Measurements from ENCODE around the gene KNDC1. TPM values are rescaled to one million over a fixed set of nuclear protein-coding genes. Genes with fewer than 3 reads are reported as not detected.

Gene KNDC1
- total RNA-seq, 4 donors from 2014 or later = 0.19 to 0.59 (median 0.39) TPM

DNA sequence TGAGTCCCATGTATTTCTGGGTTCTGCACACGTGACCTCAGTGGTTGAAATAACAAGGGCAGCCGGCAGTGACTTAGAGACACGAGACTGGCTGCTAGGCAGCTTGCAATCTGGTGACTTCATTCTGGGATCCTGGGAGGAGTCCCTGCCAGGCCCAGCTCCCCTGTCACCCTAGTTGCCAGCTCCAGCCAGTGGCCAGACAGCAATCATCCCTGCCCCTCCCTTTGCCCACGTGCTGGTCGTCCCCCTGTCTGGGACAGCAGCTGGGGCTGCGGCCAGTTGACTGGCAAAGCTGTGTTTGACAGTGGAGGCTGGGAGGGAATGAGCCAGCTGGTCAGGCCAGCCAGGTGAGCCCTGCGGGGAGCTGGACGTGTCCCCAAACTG is 42.3 kb upstream of the KNDC1 start:
- H3K4me3 ChIP-seq (ENCODE audit: low read depth, poor library complexity, severe bottlenecking) = no peak overlapping the region
- WGBS, 2 donors = 62 to 70% methylated on average over 2 to 8 of the region's 8 CpGs
- no peak for DNase-seq (ENCODE audit: low spot score in 2 of 2)
- TF ChIP-seq, protein P1, sequence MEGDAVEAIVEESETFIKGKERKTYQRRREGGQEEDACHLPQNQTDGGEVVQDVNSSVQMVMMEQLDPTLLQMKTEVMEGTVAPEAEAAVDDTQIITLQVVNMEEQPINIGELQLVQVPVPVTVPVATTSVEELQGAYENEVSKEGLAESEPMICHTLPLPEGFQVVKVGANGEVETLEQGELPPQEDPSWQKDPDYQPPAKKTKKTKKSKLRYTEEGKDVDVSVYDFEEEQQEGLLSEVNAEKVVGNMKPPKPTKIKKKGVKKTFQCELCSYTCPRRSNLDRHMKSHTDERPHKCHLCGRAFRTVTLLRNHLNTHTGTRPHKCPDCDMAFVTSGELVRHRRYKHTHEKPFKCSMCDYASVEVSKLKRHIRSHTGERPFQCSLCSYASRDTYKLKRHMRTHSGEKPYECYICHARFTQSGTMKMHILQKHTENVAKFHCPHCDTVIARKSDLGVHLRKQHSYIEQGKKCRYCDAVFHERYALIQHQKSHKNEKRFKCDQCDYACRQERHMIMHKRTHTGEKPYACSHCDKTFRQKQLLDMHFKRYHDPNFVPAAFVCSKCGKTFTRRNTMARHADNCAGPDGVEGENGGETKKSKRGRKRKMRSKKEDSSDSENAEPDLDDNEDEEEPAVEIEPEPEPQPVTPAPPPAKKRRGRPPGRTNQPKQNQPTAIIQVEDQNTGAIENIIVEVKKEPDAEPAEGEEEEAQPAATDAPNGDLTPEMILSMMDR (IDR thresholded peaks at IDR 0.05) = no peak
- TF ChIP-seq POLR2A (IDR thresholded peaks at IDR 0.05) = no peak
- intact Hi-C loops (cut with DNase I; ENCODE audit: low total_unique reads) = no loop called here

DNA sequence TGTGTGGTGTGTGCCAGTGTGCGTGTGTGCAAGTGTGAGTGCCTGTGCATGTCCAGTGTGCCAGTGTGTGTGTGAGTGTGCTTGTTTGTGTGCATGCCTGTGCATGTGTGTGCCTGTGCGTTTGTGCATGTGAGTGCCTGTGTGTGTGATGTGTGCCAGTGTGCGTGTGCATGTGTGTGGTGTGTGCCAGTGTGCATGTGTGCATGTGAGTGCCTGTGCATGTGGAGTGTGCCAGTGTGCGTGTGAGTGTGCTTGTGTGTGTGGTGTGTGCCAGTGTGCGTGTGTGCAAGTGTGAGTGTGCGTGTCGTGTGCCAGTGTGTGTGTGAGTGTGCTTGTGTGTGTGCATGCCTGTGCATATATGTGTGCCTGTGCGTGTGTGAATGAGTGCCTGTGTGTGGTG is 38.5 kb upstream of the KNDC1 start:
- H3K4me3 ChIP-seq (ENCODE audit: low read depth, poor library complexity, severe bottlenecking) = no peak overlapping the region
- TF ChIP-seq POLR2A (IDR thresholded peaks at IDR 0.05) = no peak
- TF ChIP-seq, protein P1 (IDR thresholded peaks at IDR 0.05) = no peak
- 89 to 95% methylated on average over 8 of the region's 8 CpGs for WGBS, 2 donors
- DNase-seq (ENCODE audit: low spot score in 2 of 2) = no peak
- intact Hi-C loops (cut with DNase I; ENCODE audit: low total_unique reads) = loop anchor here (5.0 kb wide), 1 partner anchor 284 kb away; no protein-coding TSS in a partner anchor

DNA sequence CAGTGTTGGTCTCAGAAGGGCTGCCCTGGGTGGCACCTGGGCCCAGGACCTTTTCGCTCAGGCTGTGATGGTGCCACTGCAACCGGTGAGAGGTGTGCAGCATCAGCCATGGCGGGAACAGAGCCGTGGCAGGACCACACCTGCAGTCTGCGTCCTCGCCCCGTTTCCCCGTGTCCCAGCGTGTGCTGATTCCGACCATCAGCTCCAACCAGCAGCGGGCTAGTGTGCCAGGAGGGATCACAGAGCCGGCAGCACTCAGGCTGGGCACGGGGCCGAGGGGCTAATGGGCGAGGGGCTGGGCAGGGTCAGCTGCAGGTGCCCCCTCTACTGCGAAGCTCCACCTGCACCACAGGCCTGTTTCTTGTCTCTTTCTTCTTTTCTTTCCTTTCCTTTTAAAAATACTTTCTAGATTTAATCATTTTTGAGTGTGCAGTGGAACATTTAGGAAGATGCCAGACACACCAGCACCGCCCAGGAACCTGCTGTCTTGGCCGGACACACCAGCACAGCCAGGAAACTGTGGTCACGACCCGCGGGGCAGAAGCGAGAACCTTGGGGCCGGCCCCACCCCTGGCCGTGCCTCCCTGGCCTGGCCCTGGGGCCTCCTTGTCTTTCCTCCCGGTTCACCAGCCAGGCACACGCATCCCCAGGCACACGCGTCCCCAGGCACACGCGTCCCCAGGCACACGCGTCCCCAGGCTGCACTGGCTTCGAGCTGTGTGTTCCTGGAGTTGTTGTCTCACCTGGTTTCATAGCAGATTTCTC is 37.7 kb upstream of the KNDC1 start:
- WGBS, 2 donors = 65 to 69% methylated on average over 33 of the region's 33 CpGs
- intact Hi-C loops (cut with DNase I; ENCODE audit: low total_unique reads) = loop anchor here (5.0 kb wide), 1 partner anchor 285 kb away; no protein-coding TSS in a partner anchor
- no peak for DNase-seq (ENCODE audit: low spot score in 2 of 2)
- TF ChIP-seq POLR2A (IDR thresholded peaks at IDR 0.05) = no peak
- TF ChIP-seq, protein P1 (IDR thresholded peaks at IDR 0.05) = no peak
- no peak overlapping the region for H3K4me3 ChIP-seq (ENCODE audit: low read depth, poor library complexity, severe bottlenecking)

DNA sequence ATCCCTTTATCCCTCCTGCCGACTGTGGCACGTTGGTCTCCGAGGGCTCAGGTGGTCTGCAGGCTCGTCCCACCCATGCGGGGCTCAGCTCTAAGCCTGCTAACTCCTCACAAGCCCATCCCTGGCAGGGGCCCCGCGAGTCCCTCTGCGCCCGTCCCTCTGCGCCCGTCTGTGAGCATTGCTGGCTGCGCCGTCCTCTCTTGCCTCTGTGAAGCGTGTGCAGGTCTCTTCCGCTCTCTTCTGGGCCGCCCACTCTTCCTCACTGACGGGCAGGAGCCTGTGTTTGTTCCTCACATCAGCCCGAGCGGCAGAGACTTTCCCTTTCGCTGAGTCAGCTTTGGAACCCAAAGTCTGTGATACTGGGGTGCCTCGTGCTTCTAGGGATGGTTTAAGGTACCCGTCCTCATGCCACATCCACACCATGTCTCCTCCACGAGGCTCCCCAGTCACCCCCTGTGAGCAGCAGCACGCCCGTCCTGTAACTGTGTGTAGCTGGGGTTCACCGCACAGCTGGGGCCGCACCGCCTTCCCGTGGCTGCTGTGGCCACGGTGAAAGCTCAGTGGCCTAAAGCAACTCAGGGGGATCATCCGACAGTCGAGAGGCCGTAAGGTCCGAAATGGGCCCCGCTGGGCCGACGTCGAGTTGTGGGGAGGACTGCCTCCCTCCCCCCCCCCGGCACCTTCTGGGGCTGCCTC is 36.8 kb upstream of the KNDC1 start:
- H3K4me3 ChIP-seq (ENCODE audit: low read depth, poor library complexity, severe bottlenecking) = no peak overlapping the region
- DNase-seq (ENCODE audit: low spot score in 2 of 2) = no peak
- intact Hi-C loops (cut with DNase I; ENCODE audit: low total_unique reads) = loop anchor here (5.0 kb wide), 1 partner anchor 286 kb away; no protein-coding TSS in a partner anchor
- WGBS, 2 donors = 73 to 84% methylated on average over 39 of the region's 39 CpGs
- TF ChIP-seq, protein P1 (IDR thresholded peaks at IDR 0.05) = no peak
- no peak for TF ChIP-seq POLR2A (IDR thresholded peaks at IDR 0.05)

DNA sequence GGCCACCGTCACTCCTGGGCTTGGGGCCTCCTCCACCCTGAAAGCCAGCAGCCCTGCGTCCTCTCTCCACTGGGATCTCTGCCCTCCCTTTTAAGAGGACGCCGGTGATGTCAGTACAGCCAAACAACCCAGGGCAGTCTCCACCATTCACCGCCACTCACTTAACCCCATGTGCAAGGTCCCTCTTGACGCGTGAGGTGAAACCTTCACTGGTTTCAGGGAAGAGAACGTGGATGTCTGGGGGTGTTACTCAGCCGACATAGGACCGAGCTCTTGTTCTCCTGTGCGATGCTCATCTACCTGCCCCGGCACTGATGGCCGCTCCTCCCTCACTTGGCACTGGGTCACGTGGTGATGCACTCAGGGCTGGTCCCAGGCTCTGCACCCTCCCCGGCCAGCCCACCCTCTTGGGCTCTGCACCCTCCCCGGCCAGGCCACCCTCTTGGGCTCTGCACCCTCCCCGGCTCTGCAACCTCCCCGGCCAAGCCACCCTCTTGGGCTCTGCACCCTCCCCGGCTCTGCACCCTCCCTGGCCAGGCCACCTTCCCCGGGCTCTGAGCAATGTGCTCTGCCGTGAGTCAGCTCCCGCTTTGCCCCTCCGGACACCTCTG is 36.2 kb upstream of the KNDC1 start:
- WGBS, 2 donors = 69 to 72% methylated on average over 23 of the region's 23 CpGs
- no peak overlapping the region for H3K4me3 ChIP-seq (ENCODE audit: low read depth, poor library complexity, severe bottlenecking)
- DNase-seq (ENCODE audit: low spot score in 2 of 2) = no peak
- TF ChIP-seq, protein P1 (IDR thresholded peaks at IDR 0.05) = no peak
- TF ChIP-seq POLR2A (IDR thresholded peaks at IDR 0.05) = no peak
- intact Hi-C loops (cut with DNase I; ENCODE audit: low total_unique reads) = loop anchor here (5.0 kb wide), 1 partner anchor 287 kb away; no protein-coding TSS in a partner anchor
